Effector CD8-positive, alpha-beta T cell (primary cell): ENCODE results near the gene DXO.
"Not testable (repeated sequence)": the region's sequence is repeated elsewhere in the genome, so short reads cannot be mapped to it uniquely, and the experiment has no call there.

Experiments used
- DNase-seq: peaks from one replicate; lab custom pipeline; 2025; lab: John Stamatoyannopoulos, UW

Gene DXO

GRCh38 chr6:31980195-31980876, 8.4 kb upstream of the DXO start:
- DNase-seq, result not testable (repeated sequence)

GRCh38 chr6:31979238-31979898, 7.4 kb upstream of the DXO start:
- no peak for DNase-seq

DNA sequence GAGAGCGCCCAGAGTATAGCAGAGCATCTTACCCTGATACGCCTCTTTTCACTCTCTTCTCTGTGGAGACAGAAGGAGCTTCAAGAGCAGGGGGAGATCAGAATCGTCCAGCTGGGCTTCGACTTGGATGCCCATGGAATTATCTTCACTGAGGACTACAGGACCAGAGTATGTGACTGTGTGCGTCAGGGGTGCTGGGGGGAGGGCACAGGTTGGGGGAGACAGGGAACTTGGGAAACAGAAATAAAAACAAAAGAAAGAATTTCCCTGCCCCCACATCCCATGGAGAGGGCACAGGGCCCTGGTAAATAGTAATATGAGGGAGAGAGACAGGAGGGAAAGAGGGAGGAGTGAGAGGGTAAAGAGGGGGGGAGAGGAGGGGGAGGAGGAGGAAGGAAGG, 6.9 kb upstream of the DXO start:
- DNase-seq, result no peak

GRCh38 chr6:31977816-31978431, 6.0 kb upstream of the DXO start:
- no peak for DNase-seq

- DNase-seq, result not testable (repeated sequence)
These were observed 4.1 kb upstream of the DXO start for GRCh38 chr6:31976065-31976464.

- no peak for DNase-seq
These were observed 892 bp upstream of the DXO start for GRCh38 chr6:31972709-31973350.

DNA sequence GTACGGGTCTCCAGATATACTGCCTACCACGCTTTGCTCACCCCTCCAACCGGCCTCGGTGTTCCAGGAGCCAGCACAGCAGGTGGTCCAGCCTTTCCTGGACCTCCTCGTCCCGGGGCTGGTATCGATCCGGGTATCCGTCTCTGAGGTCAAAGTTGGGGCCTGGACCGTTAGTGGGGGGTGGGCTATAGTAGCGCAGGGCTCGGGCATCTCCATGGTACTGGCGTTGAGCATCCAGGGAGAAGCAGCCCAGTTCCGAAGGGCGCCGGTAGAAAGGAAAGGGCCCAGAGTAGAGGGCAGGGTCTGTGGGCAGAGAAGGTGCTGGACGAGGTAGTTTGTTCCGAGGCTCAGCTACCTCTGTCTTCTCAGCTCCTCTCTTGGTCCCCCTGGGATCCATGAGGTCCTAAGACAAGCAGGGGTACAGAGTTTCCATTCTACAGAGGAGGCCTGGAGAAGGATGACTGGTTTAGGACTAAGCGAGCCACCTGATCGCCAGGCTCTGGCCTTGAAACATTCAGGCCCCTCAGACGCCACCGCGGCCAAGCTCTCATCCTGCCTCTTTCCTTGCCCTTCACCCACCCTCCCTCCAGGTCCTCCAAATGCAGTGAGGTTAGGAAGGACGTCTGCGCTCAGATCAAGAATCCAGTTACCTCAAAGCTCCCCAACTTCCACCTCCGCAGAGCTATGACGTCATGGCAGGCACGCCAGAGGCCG, 502 bp downstream of the DXO start:
- no peak for DNase-seq

DNA sequence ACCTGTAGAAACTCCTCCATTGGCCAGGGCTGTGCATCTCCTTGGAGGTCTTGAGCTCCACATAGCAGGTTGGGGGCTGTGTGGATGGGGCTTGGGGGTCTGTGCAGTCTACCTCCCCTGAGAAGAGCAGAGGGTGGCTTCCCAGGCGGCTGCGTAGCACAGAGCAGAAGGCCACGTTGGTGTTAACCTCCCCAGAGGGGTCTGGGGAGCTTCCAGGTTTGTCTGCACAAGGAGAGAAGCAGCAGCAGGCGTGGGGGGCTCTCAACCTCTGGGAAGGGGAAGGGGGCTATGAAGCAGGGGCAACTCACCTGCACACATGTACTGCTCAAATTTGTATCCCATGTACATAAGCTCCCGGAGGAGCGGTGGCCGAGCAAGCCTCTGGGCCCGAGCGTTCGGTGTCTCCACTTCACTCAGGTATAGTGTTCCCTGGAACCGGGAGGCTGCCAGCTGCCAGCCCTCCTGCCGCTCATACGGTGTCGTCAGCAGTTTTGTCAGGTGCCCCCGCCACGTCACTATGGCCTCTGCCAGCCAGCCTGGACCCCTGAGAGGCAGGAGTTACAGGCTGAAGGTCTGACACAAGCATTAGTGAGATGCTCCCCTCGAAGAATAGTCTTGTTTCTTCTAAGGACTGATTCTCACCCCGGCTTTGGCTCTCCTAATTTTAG, 1.2 kb downstream of the DXO start:
- no peak for DNase-seq

DNA sequence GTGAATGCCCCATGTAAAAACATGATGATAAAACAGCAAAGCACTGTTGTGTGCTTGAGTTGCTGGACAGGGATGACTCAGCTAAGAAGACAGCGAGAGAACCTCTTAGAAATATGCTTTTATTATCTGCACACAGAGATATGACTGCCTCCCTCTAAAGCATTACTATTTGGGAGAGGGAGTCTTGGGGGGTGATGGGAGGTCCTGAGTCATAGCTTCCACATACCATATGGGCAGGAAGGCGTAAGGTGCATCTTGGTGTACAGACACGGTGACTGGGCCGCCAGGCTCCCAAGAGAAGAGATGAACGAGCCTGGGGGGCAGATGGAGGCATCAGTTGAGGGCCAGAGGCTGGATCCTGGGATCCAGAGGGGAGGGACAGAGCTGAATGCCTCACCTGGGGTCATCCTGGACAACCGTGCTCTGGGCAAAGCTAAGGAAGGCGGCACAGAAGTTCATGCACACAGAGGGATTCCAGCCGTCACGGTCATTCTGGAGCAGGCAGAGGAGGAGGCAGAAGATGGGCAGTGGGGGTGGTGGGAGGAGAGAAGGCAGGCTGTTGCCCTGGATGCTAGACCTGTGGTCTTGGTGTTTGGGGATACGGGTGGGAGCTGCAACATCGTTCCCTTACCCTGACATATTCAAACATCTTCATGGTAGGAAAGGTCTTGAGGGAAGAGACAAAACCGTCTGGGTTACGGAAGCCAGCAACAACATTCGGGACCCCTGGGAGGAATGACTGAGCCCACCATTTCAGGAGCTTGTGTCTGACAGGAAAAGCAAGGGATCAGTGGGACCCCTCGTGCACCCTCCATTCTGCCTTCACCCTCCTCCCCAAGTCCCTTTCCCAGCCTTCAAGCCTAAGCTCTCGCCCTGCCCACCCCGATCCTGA, 2.0 kb downstream of the DXO start:
- DNase-seq, result no peak

GRCh38 chr6:31968791-31969711, 2.9 kb downstream of the DXO start:
- DNase-seq, result no peak

DNA sequence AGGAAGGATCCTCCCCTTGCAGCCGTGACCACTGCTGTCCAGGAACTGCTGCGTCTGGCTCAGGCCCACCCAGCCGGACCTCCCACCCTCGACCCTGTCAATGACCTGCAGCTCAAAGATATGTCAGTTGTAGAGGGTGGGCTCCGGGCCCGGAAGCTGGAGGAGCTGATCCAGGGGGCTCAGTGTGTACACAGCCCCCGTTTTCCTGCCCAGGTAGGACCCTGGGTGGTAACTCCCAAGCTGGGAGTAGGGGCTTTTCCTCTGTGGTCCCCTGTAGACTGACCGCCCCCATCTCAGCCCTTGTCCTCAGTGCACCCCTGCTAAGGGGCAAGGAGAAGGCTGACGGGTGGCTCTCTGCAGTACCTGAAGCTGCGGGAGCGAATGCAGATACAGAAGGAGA, 3.6 kb downstream of the DXO start:
- no peak for DNase-seq

DNA sequence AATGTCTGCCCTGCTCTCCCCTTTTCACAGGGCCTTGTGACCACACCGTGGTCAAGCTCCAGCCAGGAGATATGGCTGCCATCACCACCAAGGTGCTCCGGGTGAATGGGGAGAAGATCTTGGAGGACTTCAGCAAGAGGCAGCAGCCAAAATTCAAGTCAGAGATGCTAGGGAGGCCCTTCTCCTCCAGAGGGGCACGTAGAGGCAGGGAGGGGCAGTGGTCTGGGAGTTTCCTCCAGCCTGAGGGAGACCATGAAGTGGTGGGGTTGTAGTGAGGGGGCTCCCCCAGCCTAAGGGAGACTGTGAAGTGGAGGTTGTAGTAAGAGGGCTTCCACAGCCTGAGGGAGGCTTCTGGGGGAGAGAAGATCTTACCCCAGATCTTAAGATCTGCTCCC, 4.0 kb downstream of the DXO start:
- no peak for DNase-seq

DNA sequence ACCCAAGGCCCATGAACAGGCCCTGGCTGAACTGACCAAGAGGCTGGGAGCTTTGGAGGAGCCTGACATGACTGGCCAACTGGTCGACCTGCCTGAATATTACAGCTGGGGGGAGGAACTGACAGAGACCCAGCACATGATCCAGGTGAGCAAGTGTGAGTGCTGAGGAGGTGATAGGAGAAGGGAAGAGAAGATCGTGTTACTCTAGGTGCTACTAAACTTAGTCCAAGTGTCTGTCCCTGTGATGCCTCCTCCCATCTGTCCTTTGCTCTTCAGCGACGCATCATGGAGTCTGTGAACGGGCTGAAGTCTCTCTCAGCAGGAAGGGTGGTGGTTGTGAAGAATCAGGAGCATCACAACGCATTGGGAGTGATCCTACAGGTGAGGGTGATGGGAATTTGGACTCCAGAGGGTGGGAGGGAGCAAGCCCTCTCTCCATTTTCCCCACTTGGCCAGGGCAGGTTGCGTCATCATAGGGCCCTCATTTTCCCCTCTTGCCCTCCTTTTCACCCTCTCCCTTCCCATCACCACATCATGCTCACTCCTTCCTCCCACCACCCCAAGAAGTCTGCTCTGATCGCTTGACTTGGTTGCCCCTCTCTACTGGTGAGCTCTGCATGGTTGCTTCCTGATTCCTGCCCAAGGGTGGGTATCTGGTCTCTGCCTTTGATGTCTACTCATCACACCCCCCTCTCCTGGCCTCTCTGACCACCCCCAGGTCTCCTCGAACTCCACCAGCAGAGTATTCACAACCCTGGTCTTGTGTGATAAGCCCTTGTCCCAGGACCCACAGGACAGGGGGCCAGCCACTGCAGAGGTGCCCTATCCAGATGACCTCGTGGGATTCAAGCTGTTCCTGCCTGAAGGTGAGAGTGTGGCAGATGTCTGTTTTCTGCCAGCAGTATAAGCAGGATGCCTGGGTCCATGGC, 4.7 kb downstream of the DXO start:
- no peak for DNase-seq

DNA sequence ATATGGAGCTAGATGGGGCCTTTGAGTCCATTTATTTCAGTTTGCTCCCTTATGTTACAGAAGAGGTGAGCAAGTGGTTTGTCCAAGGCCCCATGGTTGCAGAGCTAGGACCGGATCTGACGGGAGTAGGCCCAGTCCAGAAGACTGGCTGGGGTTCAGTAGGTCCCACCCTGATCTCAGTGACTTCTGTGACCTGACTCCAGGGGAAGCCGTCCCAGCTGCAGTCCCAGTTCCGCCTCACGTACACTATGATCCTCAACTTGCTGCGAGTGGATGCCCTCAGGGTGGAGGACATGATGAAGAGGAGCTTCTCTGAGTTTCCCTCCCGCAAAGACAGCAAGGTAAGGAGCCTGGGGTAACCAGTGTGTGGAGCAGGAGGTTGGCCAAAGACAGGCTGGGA, 5.4 kb downstream of the DXO start:
- no peak for DNase-seq

DNA sequence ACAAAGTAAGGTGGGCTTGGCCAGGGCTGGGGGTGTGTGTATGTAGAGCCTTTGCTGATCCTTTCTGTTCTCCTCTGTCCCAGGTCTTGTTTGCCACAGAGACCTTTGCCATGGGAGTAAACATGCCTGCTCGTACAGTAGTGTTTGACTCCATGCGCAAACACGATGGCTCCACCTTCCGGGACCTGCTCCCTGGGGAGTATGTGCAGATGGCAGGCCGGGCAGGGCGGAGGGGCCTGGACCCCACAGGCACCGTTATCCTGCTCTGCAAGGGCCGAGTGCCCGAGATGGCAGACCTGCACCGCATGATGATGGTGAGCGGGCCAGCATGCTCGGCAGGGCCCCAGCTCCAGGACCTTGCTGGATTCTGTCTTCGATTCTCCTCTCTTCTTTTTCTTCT, 6.2 kb downstream of the DXO start:
- no peak for DNase-seq

- DNase-seq, result no peak
These were observed 8.0 kb downstream of the DXO start for GRCh38 chr6:31963921-31964320.

DNA sequence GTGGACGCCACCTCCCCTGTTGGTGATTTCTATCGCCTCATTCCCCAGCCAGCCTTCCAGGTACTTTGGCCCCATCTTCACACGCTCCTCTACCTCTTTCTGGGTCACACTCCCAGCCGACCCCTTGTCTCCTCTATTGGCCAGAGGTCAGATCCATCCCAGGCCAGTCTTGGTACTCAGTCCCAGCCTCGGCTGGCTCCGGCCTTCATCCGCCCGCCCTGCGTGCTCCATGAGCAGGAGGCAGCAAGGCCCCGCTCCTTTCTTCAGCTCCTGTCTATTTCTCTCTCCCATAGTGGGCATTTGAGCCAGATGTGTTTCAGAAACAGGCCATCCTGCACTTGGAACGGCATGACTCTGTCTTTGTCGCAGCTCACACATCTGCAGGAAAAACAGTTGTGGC, 10.3 kb downstream of the DXO start:
- no peak for DNase-seq
